HG03135 (cell line): ENCODE data around the gene CXCL13.
"Not testable (repeated sequence)": the region's sequence is repeated elsewhere in the genome, so short reads cannot be mapped to it uniquely, and the experiment has no call there.

Experiments
- ATAC-seq: cut with Tn5 transposase; IDR thresholded peaks from one replicate; pipeline ENCODE4 v1.9.1; 2021; ENCODE audit warnings: mild to moderate bottlenecking, moderate library complexity; ENCODE audit not compliant: unreplicated experiment

CXCL13 gene

GRCh38 chr4:77653162-77653758 is 47.6 kb downstream of the CXCL13 start:
- ATAC-seq = no peak

GRCh38 chr4:77660318-77660717 is 54.7 kb downstream of the CXCL13 start:
- not testable (repeated sequence) for ATAC-seq
